Immature natural killer cell (primary cell): ENCODE measurements around the gene ARHGEF2. TPM values are rescaled to one million over a fixed set of nuclear protein-coding genes. Genes with fewer than 3 reads are reported as not detected.

Experiments used
- DNase-seq, 3 donors: peaks; one replicate each; pipeline ENCODE4 v3.0.0; 2022; ENCODE audit warnings: mixed read lengths in 1 of 3
- H3K27ac Mint-ChIP-seq, 6 donors: one replicate each; pipeline ENCODE4 v1.8.0; 2020; ENCODE audit warnings: mixed read lengths in 6 of 6, mild to moderate bottlenecking in 5 of 6, inconsistent platforms in 4 of 6, moderate library complexity in 3 of 6
- H3K27me3 Mint-ChIP-seq, 3 donors: one replicate each; pipeline ENCODE4 v1.8.0; 2020 to 2021; ENCODE audit warnings: low read depth in 3 of 3, mild to moderate bottlenecking in 3 of 3, mixed read lengths in 3 of 3, moderate library complexity in 3 of 3, inconsistent platforms in 1 of 3
- H3K36me3 Mint-ChIP-seq, 3 donors: one replicate each; pipeline ENCODE4 v1.8.0; 2020; ENCODE audit warnings: mixed read lengths in 3 of 3, inconsistent platforms in 2 of 3, mild to moderate bottlenecking in 2 of 3
- H3K4me1 Mint-ChIP-seq, 2 donors: one replicate each; pipeline ENCODE4 v1.8.0; 2020; ENCODE audit warnings: inconsistent platforms in 2 of 2, mild to moderate bottlenecking in 2 of 2, mixed read lengths in 2 of 2, moderate library complexity in 1 of 2
- H3K4me3 Mint-ChIP-seq, 5 donors: one replicate each; pipeline ENCODE4 v1.8.0; 2020; ENCODE audit warnings: mild to moderate bottlenecking in 5 of 5, mixed read lengths in 5 of 5, inconsistent platforms in 3 of 5, moderate library complexity in 3 of 5
- H3K9me3 Mint-ChIP-seq, 6 donors: one replicate each; pipeline ENCODE4 v1.8.0; 2020; ENCODE audit warnings: mild to moderate bottlenecking in 6 of 6, mixed read lengths in 6 of 6, inconsistent platforms in 4 of 6, moderate library complexity in 3 of 6
- polyA plus RNA-seq, 3 donors: library from polyadenylated mRNA; unstranded; fragments of 300-500 nt; fragmentation: Illumina TruSeq; gene quantifications; one replicate each; pipeline ENCODE4 v1.2.3, GENCODE V29; 2021

Gene ARHGEF2
- polyA plus RNA-seq, 3 donors from 2014 or later: 7.2 to 33.5 (median 11.7) TPM

GRCh38 chr1:155920717-155921116 is 57.6 kb downstream of the ARHGEF2 start:
- H3K36me3 Mint-ChIP-seq: peaks cover 28 to 58% (median 39%) of the 10 kb centered on the region in 3 donors
- no peak overlapping the region for H3K27ac Mint-ChIP-seq
- no peaks in the 10 kb centered on the region for H3K9me3 Mint-ChIP-seq

GRCh38 chr1:155919801-155920200 is 58.5 kb downstream of the ARHGEF2 start:
- no peaks in the 10 kb centered on the region for H3K9me3 Mint-ChIP-seq
- H3K36me3 Mint-ChIP-seq: peaks cover 25 to 56% (median 36%) of the 10 kb centered on the region in 3 donors
- no peak overlapping the region for H3K4me3 Mint-ChIP-seq
- no peak overlapping the region for H3K27ac Mint-ChIP-seq
- no peaks in the 10 kb centered on the region for H3K4me1 Mint-ChIP-seq
- no peak for DNase-seq
- H3K27me3 Mint-ChIP-seq: peaks cover 0 to 4% (median 0%) of the 10 kb centered on the region in 3 donors

More at GRCh38 chr1:155920717-155921116, 57.6 kb downstream of the ARHGEF2 start:
- Mint-ChIP-seq H3K4me1 (no peaks in the 10 kb centered on the region), H3K27me3 (peaks cover 0 to 3% (median 0%) of the 10 kb centered on the region in 3 donors), H3K4me3 (no peak overlapping the region)
- no peak for DNase-seq

- Mint-ChIP-seq H3K36me3 (peaks cover 29 to 62% (median 39%) of the 10 kb centered on the region in 3 donors), H3K9me3 (no peaks in the 10 kb centered on the region), H3K27ac (no peak overlapping the region), H3K4me1 (no peaks in the 10 kb centered on the region), H3K27me3 (peaks cover 0 to 4% (median 0%) of the 10 kb centered on the region in 3 donors), H3K4me3 (no peak overlapping the region)
- no peak for DNase-seq
Observed at GRCh38 chr1:155918660-155919059, 59.7 kb downstream of the ARHGEF2 start.

GRCh38 chr1:155913969-155914757 is 64.2 kb downstream of the ARHGEF2 start:
- Mint-ChIP-seq H3K9me3 (no peaks in the 10 kb centered on the region), H3K4me1 (peaks cover 20 to 27% of the 10 kb centered on the region in 2 donors), H3K4me3 (no peak overlapping the region), H3K27ac (peak overlapping the region in 2 of 6 donors; percentile 31 to 33), H3K27me3 (peaks cover 2 to 10% (median 2%) of the 10 kb centered on the region in 3 donors), H3K36me3 (peaks cover 17 to 45% (median 23%) of the 10 kb centered on the region in 3 donors)
- DNase-seq: no peak

- peaks cover 13 to 39% (median 15%) of the 10 kb centered on the region in 3 donors for H3K36me3 Mint-ChIP-seq
- H3K27ac Mint-ChIP-seq: peak overlapping the region; percentile 91 to 98 (median 96)
Observed at GRCh38 chr1:155912056-155912536, 66.3 kb downstream of the ARHGEF2 start.

GRCh38 chr1:155911156-155912055 is 66.9 kb downstream of the ARHGEF2 start, which contains the start of gene RIT1:
TSS of gene RIT1 (minus strand) at chr1:155911349. CDS start at chr1:155910761, 588 bp downstream.
- peak within 1 kb of the TSS; percentile 86 to 99 (median 96) for H3K4me3 Mint-ChIP-seq
- no peaks in the 10 kb centered on the region for H3K9me3 Mint-ChIP-seq
- H3K27me3 Mint-ChIP-seq: peaks cover 2 to 7% (median 2%) of the 10 kb centered on the region in 3 donors
- DNase-seq: peak; percentile 82 to 85 (median 82)
- peaks cover 20 to 27% of the 10 kb centered on the region in 2 donors for H3K4me1 Mint-ChIP-seq
- H3K27ac Mint-ChIP-seq: peak within 1 kb of the TSS; percentile 91 to 98 (median 96)
- peaks cover 6 to 32% (median 8%) of the 10 kb centered on the region in 3 donors for H3K36me3 Mint-ChIP-seq

More at GRCh38 chr1:155912056-155912536, 66.3 kb downstream of the ARHGEF2 start:
- no peak for DNase-seq
- H3K9me3 Mint-ChIP-seq: no peaks in the 10 kb centered on the region
- H3K4me1 Mint-ChIP-seq: peaks cover 20 to 27% of the 10 kb centered on the region in 2 donors
- peaks cover 2 to 8% (median 2%) of the 10 kb centered on the region in 3 donors for H3K27me3 Mint-ChIP-seq
- H3K4me3 Mint-ChIP-seq: peak overlapping the region; percentile 56 to 97 (median 92)

- Mint-ChIP-seq H3K27ac (peak overlapping the region; percentile 91 to 98 (median 96)), H3K9me3 (no peaks in the 10 kb centered on the region), H3K36me3 (peaks cover 7 to 27% (median 10%) of the 10 kb centered on the region in 3 donors), H3K27me3 (peaks cover 2 to 7% (median 2%) of the 10 kb centered on the region in 3 donors), H3K4me3 (peak overlapping the region; percentile 86 to 99 (median 96)), H3K4me1 (peaks cover 20 to 27% of the 10 kb centered on the region in 2 donors)
- peak in 2 of 3 donors; percentile 33 to 36 for DNase-seq
Observed at GRCh38 chr1:155910621-155911121, 67.7 kb downstream of the ARHGEF2 start.

- peaks cover 2 to 6% (median 2%) of the 10 kb centered on the region in 3 donors for H3K27me3 Mint-ChIP-seq
- H3K36me3 Mint-ChIP-seq: peaks cover 7 to 25% (median 9%) of the 10 kb centered on the region in 3 donors
- H3K4me1 Mint-ChIP-seq: peaks cover 20 to 27% of the 10 kb centered on the region in 2 donors
- no peak for DNase-seq
- no peaks in the 10 kb centered on the region for H3K9me3 Mint-ChIP-seq
- peak overlapping the region; percentile 86 to 99 (median 96) for H3K4me3 Mint-ChIP-seq
- peak overlapping the region; percentile 59 to 98 (median 92) for H3K27ac Mint-ChIP-seq
Observed at GRCh38 chr1:155909894-155910293, 68.5 kb downstream of the ARHGEF2 start.

- no peak for DNase-seq
- H3K9me3 Mint-ChIP-seq: no peaks in the 10 kb centered on the region
- peaks cover 9 to 31% (median 20%) of the 10 kb centered on the region in 3 donors for H3K36me3 Mint-ChIP-seq
- H3K4me1 Mint-ChIP-seq: peaks cover 0 to 7% of the 10 kb centered on the region in 2 donors
- no peaks in the 10 kb centered on the region for H3K27me3 Mint-ChIP-seq
- no peak overlapping the region for H3K4me3 Mint-ChIP-seq
- peak overlapping the region in 1 of 6 donors; percentile 70 for H3K27ac Mint-ChIP-seq
Observed at GRCh38 chr1:155904261-155904660, 74.1 kb downstream of the ARHGEF2 start.

GRCh38 chr1:155900161-155900560 is 78.2 kb downstream of the ARHGEF2 start:
- peaks cover 0 to 12% of the 10 kb centered on the region in 2 donors for H3K4me1 Mint-ChIP-seq
- peak overlapping the region in 2 of 6 donors; percentile 29 to 77 for H3K27ac Mint-ChIP-seq
- no peaks in the 10 kb centered on the region for H3K27me3 Mint-ChIP-seq
- H3K36me3 Mint-ChIP-seq: peaks cover 9 to 32% (median 23%) of the 10 kb centered on the region in 3 donors
- H3K9me3 Mint-ChIP-seq: no peaks in the 10 kb centered on the region
- H3K4me3 Mint-ChIP-seq: no peak overlapping the region
- DNase-seq: no peak

GRCh38 chr1:155899683-155900082 is 78.7 kb downstream of the ARHGEF2 start:
- peaks cover 9 to 29% (median 22%) of the 10 kb centered on the region in 3 donors for H3K36me3 Mint-ChIP-seq
- H3K4me3 Mint-ChIP-seq: no peak overlapping the region
- no peaks in the 10 kb centered on the region for H3K27me3 Mint-ChIP-seq
- H3K4me1 Mint-ChIP-seq: peaks cover 0 to 11% of the 10 kb centered on the region in 2 donors
- peak overlapping the region in 3 of 6 donors; percentile 15 to 66 (median 24) for H3K27ac Mint-ChIP-seq
- no peak for DNase-seq
- H3K9me3 Mint-ChIP-seq: no peaks in the 10 kb centered on the region

- no peak for DNase-seq
- no peaks in the 10 kb centered on the region for H3K27me3 Mint-ChIP-seq
- peaks cover 9 to 24% (median 17%) of the 10 kb centered on the region in 3 donors for H3K36me3 Mint-ChIP-seq
- peak overlapping the region in 2 of 6 donors; percentile 20 to 52 for H3K27ac Mint-ChIP-seq
- H3K4me1 Mint-ChIP-seq: peaks cover 2 to 6% of the 10 kb centered on the region in 2 donors
- no peaks in the 10 kb centered on the region for H3K9me3 Mint-ChIP-seq
- H3K4me3 Mint-ChIP-seq: no peak overlapping the region
Observed at GRCh38 chr1:155898888-155899287, 79.5 kb downstream of the ARHGEF2 start.

- Mint-ChIP-seq H3K36me3 (peaks cover 9 to 24% (median 17%) of the 10 kb centered on the region in 3 donors), H3K27me3 (no peaks in the 10 kb centered on the region), H3K27ac (peak overlapping the region in 4 of 6 donors; percentile 34 to 82 (median 58)), H3K4me1 (peaks cover 12 to 18% of the 10 kb centered on the region in 2 donors), H3K4me3 (no peak overlapping the region), H3K9me3 (no peaks in the 10 kb centered on the region)
- no peak for DNase-seq
Observed at GRCh38 chr1:155897746-155898145, 80.6 kb downstream of the ARHGEF2 start.
